ENCODE results near the gene C1orf87. TPM values are rescaled to one million over a fixed set of nuclear protein-coding genes. Genes with fewer than 3 reads are reported as not detected.

C1orf87 gene
- total and polyA plus RNA-seq, 2 donors from 2014 or later = 0.38 to 0.45 TPM

- Histone ChIP-seq H3K36me3 (ENCODE audit: control insufficient read depth in 2 of 3, insufficient read depth in 3 of 3, low read length in 3 of 3) (no peaks in the 10 kb centered on the region), H3K4me1 (ENCODE audit: control insufficient read depth in 2 of 3, insufficient read depth in 2 of 3, low read depth in 1 of 3, low read length in 3 of 3) (no peaks in the 10 kb centered on the region), H3K27ac (ENCODE audit: low read depth in 2 of 2, low read length in 2 of 2) (no peak overlapping the region), H3K4me3 (ENCODE audit: low read length in 3 of 3) (no peak overlapping the region), H3K9me3 (ENCODE audit: control insufficient read depth in 2 of 3, insufficient read depth in 1 of 3, low read length in 3 of 3) (no peaks in the 10 kb centered on the region), H3K9ac (ENCODE audit: low read length in 3 of 3) (no peak overlapping the region), H3K27me3 (ENCODE audit: control insufficient read depth, insufficient read depth, low read length) (no peaks in the 10 kb centered on the region)
- FAIRE-seq (no peak), DNase-seq (peak in 2 of 5 donors; percentile 28 to 38)
- intact Hi-C loops (cut with DNase I) = no loop called here
- TF ChIP-seq, protein P1, sequence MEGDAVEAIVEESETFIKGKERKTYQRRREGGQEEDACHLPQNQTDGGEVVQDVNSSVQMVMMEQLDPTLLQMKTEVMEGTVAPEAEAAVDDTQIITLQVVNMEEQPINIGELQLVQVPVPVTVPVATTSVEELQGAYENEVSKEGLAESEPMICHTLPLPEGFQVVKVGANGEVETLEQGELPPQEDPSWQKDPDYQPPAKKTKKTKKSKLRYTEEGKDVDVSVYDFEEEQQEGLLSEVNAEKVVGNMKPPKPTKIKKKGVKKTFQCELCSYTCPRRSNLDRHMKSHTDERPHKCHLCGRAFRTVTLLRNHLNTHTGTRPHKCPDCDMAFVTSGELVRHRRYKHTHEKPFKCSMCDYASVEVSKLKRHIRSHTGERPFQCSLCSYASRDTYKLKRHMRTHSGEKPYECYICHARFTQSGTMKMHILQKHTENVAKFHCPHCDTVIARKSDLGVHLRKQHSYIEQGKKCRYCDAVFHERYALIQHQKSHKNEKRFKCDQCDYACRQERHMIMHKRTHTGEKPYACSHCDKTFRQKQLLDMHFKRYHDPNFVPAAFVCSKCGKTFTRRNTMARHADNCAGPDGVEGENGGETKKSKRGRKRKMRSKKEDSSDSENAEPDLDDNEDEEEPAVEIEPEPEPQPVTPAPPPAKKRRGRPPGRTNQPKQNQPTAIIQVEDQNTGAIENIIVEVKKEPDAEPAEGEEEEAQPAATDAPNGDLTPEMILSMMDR (IDR thresholded peaks at IDR 0.05; ENCODE audit: borderline replicate concordance, extremely low read depth, insufficient read depth) = no peak
Observed at GRCh38 chr1:59986516-59987310, 86.9 kb downstream of the C1orf87 start.

DNA sequence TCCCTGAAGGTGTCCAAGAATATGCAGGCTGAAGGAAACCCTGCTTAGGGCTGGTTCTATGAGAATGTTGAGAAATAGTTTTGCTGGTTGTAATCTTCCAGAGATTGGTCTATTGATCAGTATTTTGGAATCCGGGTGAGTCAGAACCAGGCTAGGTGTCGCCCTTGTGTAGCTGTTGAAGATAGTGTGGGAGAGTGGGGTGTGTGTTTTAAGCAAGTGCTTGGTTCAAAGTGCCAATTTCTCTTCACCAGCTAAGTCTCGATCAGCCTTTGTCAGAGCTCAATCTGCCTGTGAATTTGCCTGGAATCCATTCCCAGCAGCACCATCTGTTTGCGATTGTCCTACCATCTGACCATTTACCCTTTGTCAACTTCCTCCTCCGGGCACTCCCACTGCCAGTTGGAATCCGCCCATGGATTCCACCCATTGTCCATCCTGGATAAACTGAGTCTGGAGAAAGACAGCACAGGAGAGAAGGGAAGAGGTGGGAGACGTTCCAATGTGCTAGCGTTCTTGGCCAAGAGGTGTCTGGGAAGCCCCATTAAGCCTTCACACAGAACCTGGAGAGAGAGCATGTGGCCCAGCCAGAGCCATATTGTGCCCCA, 87.6 kb downstream of the C1orf87 start:
- DNase-seq (no peak), FAIRE-seq (no peak)
- Histone ChIP-seq H3K4me1 (ENCODE audit: control insufficient read depth in 2 of 3, insufficient read depth in 2 of 3, low read depth in 1 of 3, low read length in 3 of 3) (no peaks in the 10 kb centered on the region), H3K36me3 (ENCODE audit: control insufficient read depth in 2 of 3, insufficient read depth in 3 of 3, low read length in 3 of 3) (no peaks in the 10 kb centered on the region), H3K9ac (ENCODE audit: low read length in 3 of 3) (no peak overlapping the region), H3K4me3 (ENCODE audit: low read length in 3 of 3) (no peak overlapping the region), H3K27ac (ENCODE audit: low read depth in 2 of 2, low read length in 2 of 2) (no peak overlapping the region), H3K9me3 (ENCODE audit: control insufficient read depth in 2 of 3, insufficient read depth in 1 of 3, low read length in 3 of 3) (no peaks in the 10 kb centered on the region), H3K27me3 (ENCODE audit: control insufficient read depth, insufficient read depth, low read length) (no peaks in the 10 kb centered on the region)
- TF ChIP-seq, protein P1 (IDR thresholded peaks at IDR 0.05; ENCODE audit: borderline replicate concordance, extremely low read depth, insufficient read depth) = no peak
- intact Hi-C loops (cut with DNase I) = no loop called here

GRCh38 chr1:59979666-59980065, 93.9 kb downstream of the C1orf87 start:
- intact Hi-C loops (cut with DNase I) = no loop called here
- no peak for FAIRE-seq

More at GRCh38 chr1:59979666-59980065, 93.9 kb downstream of the C1orf87 start:
- H3K27me3 ChIP-seq (ENCODE audit: control insufficient read depth, insufficient read depth, low read length) = no peaks in the 10 kb centered on the region
- H3K4me3 ChIP-seq (ENCODE audit: low read length in 3 of 3) = no peak overlapping the region
- DNase-seq = peak in 1 of 5 donors; percentile 36
- no peak overlapping the region for H3K27ac ChIP-seq (ENCODE audit: low read depth in 2 of 2, low read length in 2 of 2)
- no peaks in the 10 kb centered on the region for H3K9me3 ChIP-seq (ENCODE audit: control insufficient read depth in 2 of 3, insufficient read depth in 1 of 3, low read length in 3 of 3)
- H3K9ac ChIP-seq (ENCODE audit: low read length in 3 of 3) = no peak overlapping the region
- H3K4me1 ChIP-seq (ENCODE audit: control insufficient read depth in 2 of 3, insufficient read depth in 2 of 3, low read depth in 1 of 3, low read length in 3 of 3) = no peaks in the 10 kb centered on the region
- no peaks in the 10 kb centered on the region for H3K36me3 ChIP-seq (ENCODE audit: control insufficient read depth in 2 of 3, insufficient read depth in 3 of 3, low read length in 3 of 3)
- TF ChIP-seq, protein P1 (IDR thresholded peaks at IDR 0.05; ENCODE audit: borderline replicate concordance, extremely low read depth, insufficient read depth) = no peak
